Activated B cell treated with CpG ODN at 0.5 μM for 24 hours (primary cell): ENCODE results near the gene TBC1D16. TPM values are rescaled to one million over a fixed set of nuclear protein-coding genes. Genes with fewer than 3 reads are reported as not detected.

ENCODE experiments used
- ATAC-seq: fragments of 200-7000 bp; cut with Tn5 transposase; one replicate; pipeline ENCODE4 v1.10.0; 2021; ENCODE audit warnings: low read depth, mild to moderate bottlenecking, moderate library complexity
- CTCF ChIA-PET: fragments of 350-600 bp; sonication (Branson Sonifier 250); formaldehyde crosslinking; loops from one replicate; lab custom pipeline; 2021; ENCODE audit warnings: antibody characterized with exemption; lab: Charles Lee
- POLR2A ChIA-PET: fragments of 350-600 bp; sonication (Branson Sonifier 250); formaldehyde crosslinking; loops from one replicate; lab custom pipeline; 2021; ENCODE audit warnings: antibody characterized with exemption; lab: Charles Lee
- DNase-seq: peaks from one replicate; pipeline ENCODE4 v3.0.0; 2022
- H3K27ac Mint-ChIP-seq: one replicate; pipeline ENCODE4 v1.8.0; 2020; ENCODE audit warnings: mixed read lengths
- H3K27me3 Mint-ChIP-seq: one replicate; pipeline ENCODE4 v1.8.0; 2021; ENCODE audit warnings: mixed read lengths
- H3K36me3 Mint-ChIP-seq: one replicate; pipeline ENCODE4 v1.8.0; 2021; ENCODE audit warnings: low read depth, mixed read lengths
- H3K4me1 Mint-ChIP-seq: one replicate; pipeline ENCODE4 v1.8.0; 2021; ENCODE audit warnings: mixed read lengths
- H3K4me3 Mint-ChIP-seq: one replicate; pipeline ENCODE4 v1.8.0; 2020; ENCODE audit warnings: mild to moderate bottlenecking, mixed read lengths
- H3K9me3 Mint-ChIP-seq: one replicate; pipeline ENCODE4 v1.8.0; 2020; ENCODE audit warnings: mixed read lengths
- intact Hi-C: fragments of 100-400 bp; cut with micrococcal nuclease; formaldehyde crosslinking; loops from one replicate; pipeline ENCODE4 v1.15.1; 2024
- total RNA-seq: library from RNA; stranded (reverse); gene quantifications from 2 replicates; pipeline ENCODE4 v1.2.3, GENCODE V29; 2022
- TF ChIP-seq, protein P1 (sequence below): fragments of 200-600 bp; IDR thresholded peaks from one replicate; pipeline ENCODE4 v1.8.0; 2022; ENCODE audit warnings: antibody characterized with exemption, mild to moderate bottlenecking

Gene TBC1D16
- total RNA-seq, 1 donor from 2014 or later = 2.6 TPM

DNA sequence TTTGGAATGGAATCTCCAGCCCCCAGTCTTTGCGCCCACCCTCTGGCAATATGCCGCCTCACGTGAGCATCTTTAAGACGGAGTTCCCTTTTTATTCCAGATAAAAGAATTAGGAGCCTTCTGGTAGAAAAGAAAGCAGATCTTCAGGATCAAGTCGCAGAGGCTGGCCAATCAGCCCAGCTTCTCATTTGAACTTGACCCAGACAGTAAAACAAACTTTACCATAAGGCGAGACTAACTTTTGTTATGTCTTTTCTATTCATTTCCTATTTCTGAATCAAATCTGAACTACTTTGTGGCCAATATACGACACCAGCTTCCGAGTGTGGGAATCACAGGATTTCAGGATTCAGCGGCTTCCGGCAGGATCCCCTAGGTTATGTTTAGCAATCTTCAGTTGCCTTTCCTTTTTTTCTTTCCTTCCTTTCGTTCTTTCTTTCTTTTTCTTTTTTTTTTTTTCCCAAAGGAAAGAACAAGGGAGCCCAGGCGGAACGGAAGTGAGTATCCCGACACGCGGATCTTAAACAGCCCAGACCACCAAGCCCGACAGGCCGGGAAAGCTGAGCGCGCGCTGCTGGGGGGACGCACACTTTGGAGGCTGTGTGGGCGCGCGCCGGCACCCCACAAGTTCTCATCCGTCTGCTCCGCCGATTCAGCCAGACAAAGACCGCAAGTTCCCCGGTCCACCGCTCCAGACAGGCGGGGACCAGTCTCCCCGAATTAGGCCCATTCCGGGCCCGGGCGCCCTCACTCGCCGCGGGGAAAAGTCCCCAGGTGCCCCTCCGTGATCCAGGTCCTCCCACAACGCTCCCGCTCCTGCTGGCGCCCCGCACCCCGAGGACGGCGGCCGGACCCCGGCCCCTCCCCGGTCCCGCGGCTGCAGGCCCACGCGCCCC is 633 bp downstream of the TBC1D16 start:
- ChIA-PET POLR2A (interaction anchor here (0.8 kb wide), 1 partner anchor 12 kb away, joined by 4 read pairs; no protein-coding TSS in a partner anchor), CTCF (interaction anchor here (1.5 kb wide), 1 partner anchor 27 kb away, joined by 7 read pairs; no protein-coding TSS in a partner anchor)
- TF ChIP-seq, protein P1, sequence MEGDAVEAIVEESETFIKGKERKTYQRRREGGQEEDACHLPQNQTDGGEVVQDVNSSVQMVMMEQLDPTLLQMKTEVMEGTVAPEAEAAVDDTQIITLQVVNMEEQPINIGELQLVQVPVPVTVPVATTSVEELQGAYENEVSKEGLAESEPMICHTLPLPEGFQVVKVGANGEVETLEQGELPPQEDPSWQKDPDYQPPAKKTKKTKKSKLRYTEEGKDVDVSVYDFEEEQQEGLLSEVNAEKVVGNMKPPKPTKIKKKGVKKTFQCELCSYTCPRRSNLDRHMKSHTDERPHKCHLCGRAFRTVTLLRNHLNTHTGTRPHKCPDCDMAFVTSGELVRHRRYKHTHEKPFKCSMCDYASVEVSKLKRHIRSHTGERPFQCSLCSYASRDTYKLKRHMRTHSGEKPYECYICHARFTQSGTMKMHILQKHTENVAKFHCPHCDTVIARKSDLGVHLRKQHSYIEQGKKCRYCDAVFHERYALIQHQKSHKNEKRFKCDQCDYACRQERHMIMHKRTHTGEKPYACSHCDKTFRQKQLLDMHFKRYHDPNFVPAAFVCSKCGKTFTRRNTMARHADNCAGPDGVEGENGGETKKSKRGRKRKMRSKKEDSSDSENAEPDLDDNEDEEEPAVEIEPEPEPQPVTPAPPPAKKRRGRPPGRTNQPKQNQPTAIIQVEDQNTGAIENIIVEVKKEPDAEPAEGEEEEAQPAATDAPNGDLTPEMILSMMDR = no peak
- ATAC-seq (peak; percentile 18), DNase-seq (no peak)
- Mint-ChIP-seq H3K4me1 (peaks cover 15% of the 10 kb centered on the region), H3K9me3 (no peaks in the 10 kb centered on the region), H3K36me3 (peaks cover 3% of the 10 kb centered on the region), H3K27me3 (peaks cover 3% of the 10 kb centered on the region), H3K4me3 (peak overlapping the region; percentile 86), H3K27ac (peak overlapping the region; percentile 76)
- intact Hi-C loops = loop anchor here (5.0 kb wide), 2 partner anchors 198 to 238 kb away; partner anchors contain the start of genes CBX4 and CBX8

DNA sequence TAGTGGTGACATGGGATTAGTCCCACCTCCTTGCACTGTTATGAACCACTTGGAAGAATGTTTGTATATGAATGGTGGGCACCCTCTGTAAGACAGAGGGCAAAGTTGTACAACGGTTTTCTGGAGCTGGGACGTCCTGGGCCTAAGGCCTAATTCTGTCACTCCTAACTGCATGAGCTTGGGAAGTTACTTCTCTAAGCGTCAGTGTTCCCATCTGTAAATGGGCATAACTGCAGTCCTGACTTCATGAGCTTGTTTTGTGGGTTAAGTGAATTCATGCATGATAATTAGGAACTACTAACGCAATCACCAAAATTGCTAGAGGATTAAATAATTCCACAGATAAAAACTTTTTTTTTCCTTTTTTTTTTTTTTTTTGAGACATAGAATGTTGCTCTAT is 1.8 kb downstream of the TBC1D16 start:
- Mint-ChIP-seq H3K9me3 (no peaks in the 10 kb centered on the region), H3K4me3 (peak overlapping the region; percentile 86), H3K36me3 (peaks cover 3% of the 10 kb centered on the region), H3K27me3 (peaks cover 3% of the 10 kb centered on the region), H3K27ac (no peak overlapping the region), H3K4me1 (peaks cover 15% of the 10 kb centered on the region)
- TF ChIP-seq, protein P1 = no peak
- DNase-seq (no peak), ATAC-seq (no peak)
- intact Hi-C loops = no loop called here
- ChIA-PET CTCF (interaction anchor here (1.5 kb wide), 1 partner anchor 25 kb away, joined by 7 read pairs; no protein-coding TSS in a partner anchor), POLR2A (no interaction called here)

GRCh38 chr17:80032614-80033171 is 3.0 kb downstream of the TBC1D16 start:
- intact Hi-C loops = no loop called here
- DNase-seq = no peak
- TF ChIP-seq, protein P1 = no peak
- POLR2A ChIA-PET = no interaction called here
- Mint-ChIP-seq H3K27ac (no peak overlapping the region), H3K4me1 (peaks cover 15% of the 10 kb centered on the region), H3K27me3 (peaks cover under 1% of the 10 kb centered on the region), H3K9me3 (no peaks in the 10 kb centered on the region), H3K4me3 (no peak overlapping the region), H3K36me3 (peaks cover 3% of the 10 kb centered on the region)
- ATAC-seq = no peak
- CTCF ChIA-PET = no interaction called here

DNA sequence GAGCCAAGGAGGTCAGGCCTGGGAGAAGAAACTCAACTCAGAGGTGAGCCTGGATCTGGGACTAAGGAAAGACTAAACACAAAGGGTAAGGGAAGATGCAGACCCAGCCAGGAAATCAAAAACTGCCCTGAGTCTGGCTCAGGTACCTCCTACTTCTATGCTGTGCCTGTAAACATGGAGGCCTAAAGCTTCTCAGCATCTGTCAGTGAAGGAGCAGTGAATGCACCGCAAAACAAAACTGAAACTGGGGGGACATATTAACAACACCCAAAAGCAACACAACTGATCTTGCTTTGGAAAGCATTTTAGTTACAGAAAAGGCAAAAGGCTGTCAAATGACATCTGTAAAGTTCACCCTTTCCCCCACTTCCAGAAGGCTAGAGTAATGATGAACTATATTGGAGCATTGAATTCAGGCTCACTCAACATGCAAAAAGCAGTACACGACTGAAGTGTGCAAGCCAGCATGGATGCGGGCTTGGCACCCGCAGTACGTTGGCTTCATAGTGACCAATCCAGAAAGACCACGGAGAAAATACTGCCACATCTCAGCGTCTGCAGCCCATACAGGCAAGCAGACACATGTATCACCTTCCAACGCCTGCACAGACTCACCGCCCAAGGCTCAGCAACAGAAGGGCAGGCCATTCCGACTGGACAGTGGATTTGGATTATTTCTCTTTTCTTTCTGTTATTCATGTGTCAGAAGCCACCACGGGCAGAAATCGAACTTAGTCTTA is 3.8 kb downstream of the TBC1D16 start:
- Mint-ChIP-seq H3K4me1 (peaks cover 11% of the 10 kb centered on the region), H3K36me3 (peaks cover 3% of the 10 kb centered on the region), H3K9me3 (no peaks in the 10 kb centered on the region), H3K27me3 (no peaks in the 10 kb centered on the region), H3K27ac (no peak overlapping the region), H3K4me3 (no peak overlapping the region)
- ChIA-PET CTCF (no interaction called here), POLR2A (no interaction called here)
- no peak for DNase-seq
- ATAC-seq = no peak
- TF ChIP-seq, protein P1 = no peak
- intact Hi-C loops = no loop called here
